MM.1S (cell line): ENCODE results near the gene PUM1.

Source experiments
- EZH2 ChIP-seq: fragments of 300-600 bp; sonication (generic); optimal IDR thresholded peaks from 2 replicates; pipeline ENCODE3; 2017; ENCODE audit warnings: low read depth, mild to moderate bottlenecking, antibody characterized with exemption, low read length, mixed read lengths
- TF ChIP-seq, protein P1 (sequence below): fragments of 300-600 bp; sonication (generic); IDR thresholded peaks from 2 replicates; pipeline ENCODE4 v1.5.1; 2016; ENCODE audit warnings: antibody characterized with exemption, low read length, mixed read lengths

DNA sequence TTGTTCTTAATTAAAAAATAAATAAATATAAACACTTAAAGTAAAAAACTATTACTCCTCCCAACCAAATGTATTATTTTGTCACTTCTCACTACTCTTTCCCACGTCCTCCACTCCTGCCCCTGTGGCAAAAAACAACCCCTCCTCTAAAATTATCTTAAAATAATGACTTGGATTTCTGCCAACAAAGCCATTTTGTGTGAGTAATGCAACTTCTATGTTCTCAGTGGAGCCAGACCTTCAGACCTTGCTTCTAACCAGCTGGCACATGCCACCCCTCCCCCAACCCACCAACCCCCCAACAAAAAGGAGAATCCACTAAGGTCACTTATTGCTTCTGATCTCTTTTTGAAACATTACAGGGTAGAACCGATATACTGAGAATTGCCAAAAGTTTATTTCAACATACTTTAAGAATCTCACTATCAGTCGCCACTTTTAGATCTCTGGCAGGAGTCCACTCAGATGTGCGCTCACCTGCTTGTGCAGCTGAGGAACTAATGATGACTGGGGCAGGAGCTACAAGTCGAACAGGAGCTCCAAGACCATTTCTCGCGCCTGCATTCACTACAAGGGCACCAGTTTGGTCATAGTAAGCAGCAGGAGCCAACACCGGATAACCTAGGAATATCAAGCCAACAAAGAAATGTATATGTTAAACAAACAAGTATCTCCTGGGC, 98.7 kb downstream of the PUM1 start:
- TF ChIP-seq, protein P1, sequence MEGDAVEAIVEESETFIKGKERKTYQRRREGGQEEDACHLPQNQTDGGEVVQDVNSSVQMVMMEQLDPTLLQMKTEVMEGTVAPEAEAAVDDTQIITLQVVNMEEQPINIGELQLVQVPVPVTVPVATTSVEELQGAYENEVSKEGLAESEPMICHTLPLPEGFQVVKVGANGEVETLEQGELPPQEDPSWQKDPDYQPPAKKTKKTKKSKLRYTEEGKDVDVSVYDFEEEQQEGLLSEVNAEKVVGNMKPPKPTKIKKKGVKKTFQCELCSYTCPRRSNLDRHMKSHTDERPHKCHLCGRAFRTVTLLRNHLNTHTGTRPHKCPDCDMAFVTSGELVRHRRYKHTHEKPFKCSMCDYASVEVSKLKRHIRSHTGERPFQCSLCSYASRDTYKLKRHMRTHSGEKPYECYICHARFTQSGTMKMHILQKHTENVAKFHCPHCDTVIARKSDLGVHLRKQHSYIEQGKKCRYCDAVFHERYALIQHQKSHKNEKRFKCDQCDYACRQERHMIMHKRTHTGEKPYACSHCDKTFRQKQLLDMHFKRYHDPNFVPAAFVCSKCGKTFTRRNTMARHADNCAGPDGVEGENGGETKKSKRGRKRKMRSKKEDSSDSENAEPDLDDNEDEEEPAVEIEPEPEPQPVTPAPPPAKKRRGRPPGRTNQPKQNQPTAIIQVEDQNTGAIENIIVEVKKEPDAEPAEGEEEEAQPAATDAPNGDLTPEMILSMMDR = no peak
- TF ChIP-seq EZH2 = no peak
